ENCODE results near the gene KLHL18. TPM values are rescaled to one million over a fixed set of nuclear protein-coding genes. Genes with fewer than 3 reads are reported as not detected.
A peak's percentile ranks its signal among the peaks of the same experiment; 100 is the strongest.

The KLHL18 gene
- polyA plus RNA-seq, 3 donors: 43.4 to 63.3 (median 45.3) TPM

GRCh38 chr3:47293822-47294221 lies 11.1 kb downstream of the KLHL18 start:
- H3K9me3 Mint-ChIP-seq: no peaks in the 10 kb centered on the region
- H3K27ac Mint-ChIP-seq: peak overlapping the region in 4 of 7 donors; percentile 34 to 74 (median 60)
- TF ChIP-seq CTCF (IDR thresholded peaks at IDR 0.05): no peak
- Histone ChIP-seq H3K27ac (ENCODE audit: low read depth in 1 of 2, low read length in 2 of 2) (peak overlapping the region in 1 of 2 donors; percentile 31), H4K20me1 (ENCODE audit: insufficient read depth, low read length) (peaks cover 100% of the 10 kb centered on the region), H3K79me2 (ENCODE audit: insufficient read depth, low read length) (peaks cover 95% of the 10 kb centered on the region), H3K4me1 (ENCODE audit: control insufficient read depth in 1 of 2, insufficient read depth in 2 of 2, low read length in 2 of 2) (peaks cover 58 to 81% of the 10 kb centered on the region in 2 donors), H3K4me3 (replicated peaks in 1 of 3; ENCODE audit: low read depth in 2 of 3, low read length in 3 of 3) (no peak overlapping the region), H3K9ac (ENCODE audit: insufficient read depth, low read length, poor library complexity, severe bottlenecking) (no peak overlapping the region), H3K36me3 (replicated peaks in 1 of 2; ENCODE audit: control insufficient read depth in 1 of 2, insufficient read depth in 2 of 2, low read length in 2 of 2) (peaks cover 4 to 45% of the 10 kb centered on the region in 2 donors), H2AFZ (ENCODE audit: insufficient read depth, low read depth, low read length, poor library complexity, severe bottlenecking) (no peak overlapping the region), H3K4me2 (replicated peaks; ENCODE audit: extremely low read depth, low read length, poor library complexity, severe bottlenecking) (no peak overlapping the region), H3K27me3 (ENCODE audit: control insufficient read depth in 2 of 2, insufficient read depth in 2 of 2, low read length in 2 of 2) (no peaks in the 10 kb centered on the region), H3K9me3 (replicated peaks in 1 of 2; ENCODE audit: control insufficient read depth in 1 of 2, insufficient read depth in 1 of 2, low read length in 2 of 2) (no peaks in the 10 kb centered on the region)
- H3K36me3 Mint-ChIP-seq: peaks cover 44 to 49% of the 10 kb centered on the region in 2 donors
- H3K4me1 Mint-ChIP-seq: peaks cover 80% of the 10 kb centered on the region
- intact Hi-C loops (cut with micrococcal nuclease): no loop called here
- H3K27me3 Mint-ChIP-seq (ENCODE audit: low read depth in 3 of 3): peaks cover 0 to 2% (median 0%) of the 10 kb centered on the region in 3 donors
- DNase-seq: no peak
- H3K4me3 Mint-ChIP-seq: no peak overlapping the region
- no CpG with 5 or more reads among the region's 2 CpGs for WGBS (ENCODE audit: insufficient coverage)

DNA sequence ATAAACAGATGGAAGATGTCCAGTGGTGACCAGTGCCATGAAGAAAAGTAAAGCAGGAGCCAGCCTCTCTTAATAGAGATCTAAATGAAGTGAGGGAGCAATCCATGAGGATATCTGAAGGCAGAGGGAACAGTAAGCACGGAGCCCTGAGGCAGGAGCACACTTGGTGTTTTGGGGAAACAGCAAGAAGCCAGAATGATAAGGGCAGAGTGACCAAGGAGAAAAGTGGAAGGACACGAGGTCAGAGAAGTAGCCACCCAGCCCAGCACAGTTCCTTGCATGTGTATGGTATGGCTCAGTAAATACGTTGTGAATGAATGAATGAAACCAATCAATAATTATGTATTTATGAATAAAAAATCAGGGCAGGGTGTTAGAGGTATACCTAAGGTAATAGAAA lies 11.6 kb downstream of the KLHL18 start:
- Histone ChIP-seq H3K4me2 (replicated peaks; ENCODE audit: extremely low read depth, low read length, poor library complexity, severe bottlenecking) (no peak overlapping the region), H3K9ac (ENCODE audit: insufficient read depth, low read length, poor library complexity, severe bottlenecking) (no peak overlapping the region), H2AFZ (ENCODE audit: insufficient read depth, low read depth, low read length, poor library complexity, severe bottlenecking) (no peak overlapping the region), H3K79me2 (ENCODE audit: insufficient read depth, low read length) (peaks cover 100% of the 10 kb centered on the region), H3K4me3 (replicated peaks in 1 of 3; ENCODE audit: low read depth in 2 of 3, low read length in 3 of 3) (no peak overlapping the region), H3K9me3 (replicated peaks in 1 of 2; ENCODE audit: control insufficient read depth in 1 of 2, insufficient read depth in 1 of 2, low read length in 2 of 2) (no peaks in the 10 kb centered on the region), H3K27me3 (ENCODE audit: control insufficient read depth in 2 of 2, insufficient read depth in 2 of 2, low read length in 2 of 2) (no peaks in the 10 kb centered on the region), H3K36me3 (replicated peaks in 1 of 2; ENCODE audit: control insufficient read depth in 1 of 2, insufficient read depth in 2 of 2, low read length in 2 of 2) (peaks cover 4 to 45% of the 10 kb centered on the region in 2 donors), H3K27ac (ENCODE audit: low read depth in 1 of 2, low read length in 2 of 2) (peak overlapping the region in 1 of 2 donors; percentile 31), H3K4me1 (ENCODE audit: control insufficient read depth in 1 of 2, insufficient read depth in 2 of 2, low read length in 2 of 2) (peaks cover 57 to 81% of the 10 kb centered on the region in 2 donors), H4K20me1 (ENCODE audit: insufficient read depth, low read length) (peaks cover 100% of the 10 kb centered on the region)
- Mint-ChIP-seq H3K4me1 (peaks cover 80% of the 10 kb centered on the region), H3K27me3 (ENCODE audit: low read depth in 3 of 3) (peaks cover 0 to 2% (median 0%) of the 10 kb centered on the region in 3 donors), H3K9me3 (no peaks in the 10 kb centered on the region), H3K4me3 (no peak overlapping the region), H3K36me3 (peaks cover 44 to 49% of the 10 kb centered on the region in 2 donors), H3K27ac (peak overlapping the region in 6 of 7 donors; percentile 28 to 82 (median 50))
- intact Hi-C loops (cut with micrococcal nuclease): no loop called here
- 100% methylated on average over 1 of the region's 3 CpGs for WGBS (ENCODE audit: insufficient coverage)
- no peak for TF ChIP-seq CTCF (IDR thresholded peaks at IDR 0.05)
- no peak for DNase-seq
